CD4-positive, alpha-beta memory T cell (primary cell): Measurements from ENCODE around the gene CCT6A. TPM values are rescaled to one million over a fixed set of nuclear protein-coding genes. Genes with fewer than 3 reads are reported as not detected.
"Not testable (repeated sequence)": the region's sequence is repeated elsewhere in the genome, so short reads cannot be mapped to it uniquely, and the experiment has no call there.

ENCODE experiments used
- CTCF ChIA-PET: fragments of 350-600 bp; sonication (Branson Sonifier 250); formaldehyde crosslinking; loops from one replicate; lab custom pipeline; 2021; ENCODE audit warnings: inconsistent platforms; ENCODE audit not compliant: partially characterized antibody; lab: Charles Lee
- POLR2A ChIA-PET: fragments of 350-600 bp; sonication (Branson Sonifier 250); formaldehyde crosslinking; loops from one replicate; lab custom pipeline; 2021; ENCODE audit not compliant: partially characterized antibody; lab: Charles Lee
- DNase-seq, 5 donors: peaks; one replicate each; pipeline versions ENCODE4 v3.0.0 to v3.0.0-alpha.2; 2020 to 2022; ENCODE audit warnings: mixed read lengths in 1 of 5
- H3K27ac ChIP-seq: one replicate; pipeline ENCODE4 v1.7.0; 2013; ENCODE audit warnings: low read depth, low read length
- H3K27me3 ChIP-seq: 2 replicates; pipeline ENCODE4 v1.7.0; 2013; ENCODE audit warnings: mild to moderate bottlenecking, low read length, moderate library complexity; ENCODE audit not compliant: insufficient read depth
- H3K36me3 ChIP-seq: 2 replicates; pipeline ENCODE4 v1.7.0; 2013; ENCODE audit warnings: mild to moderate bottlenecking, low read length, moderate library complexity; ENCODE audit not compliant: insufficient read depth
- H3K4me1 ChIP-seq: 2 replicates; pipeline ENCODE4 v1.7.0; 2013; ENCODE audit warnings: mild to moderate bottlenecking, low read length, moderate library complexity; ENCODE audit not compliant: insufficient read depth
- H3K4me3 ChIP-seq, 2 donors: one replicate each; pipeline ENCODE4 v1.7.0; 2013; ENCODE audit warnings: low read length in 2 of 2, mild to moderate bottlenecking in 1 of 2
- H3K9me3 ChIP-seq, 2 donors: one replicate each; pipeline ENCODE4 v1.7.0; 2013; ENCODE audit warnings: low read length in 2 of 2, control low read depth in 1 of 2; ENCODE audit not compliant: control insufficient read depth in 1 of 2
- H3K27ac Mint-ChIP-seq, 7 donors: one replicate each; pipeline ENCODE4 v1.8.0; 2020 to 2021; ENCODE audit warnings: mixed read lengths in 7 of 7, mild to moderate bottlenecking in 6 of 7, inconsistent platforms in 3 of 7, moderate library complexity in 3 of 7
- H3K27me3 Mint-ChIP-seq, 2 donors: one replicate each; pipeline ENCODE4 v1.8.0; 2020 to 2021; ENCODE audit warnings: mixed read lengths in 2 of 2
- H3K36me3 Mint-ChIP-seq, 2 donors: one replicate each; pipeline ENCODE4 v1.8.0; 2020 to 2021; ENCODE audit warnings: mixed read lengths in 2 of 2, inconsistent platforms in 1 of 2, mild to moderate bottlenecking in 1 of 2
- H3K4me1 Mint-ChIP-seq, 4 donors: one replicate each; pipeline ENCODE4 v1.8.0; 2020 to 2021; ENCODE audit warnings: mixed read lengths in 4 of 4, mild to moderate bottlenecking in 1 of 4
- H3K4me3 Mint-ChIP-seq, 8 donors: one replicate each; pipeline ENCODE4 v1.8.0; 2020 to 2021; ENCODE audit warnings: mixed read lengths in 8 of 8, mild to moderate bottlenecking in 7 of 8, moderate library complexity in 6 of 8, inconsistent platforms in 3 of 8
- H3K9me3 Mint-ChIP-seq, 8 donors: one replicate each; pipeline ENCODE4 v1.8.0; 2020 to 2021; ENCODE audit warnings: mixed read lengths in 8 of 8, mild to moderate bottlenecking in 5 of 8, inconsistent platforms in 3 of 8, moderate library complexity in 1 of 8
- intact Hi-C: fragments of 100-400 bp; cut with micrococcal nuclease; formaldehyde crosslinking; loops from one replicate; pipeline ENCODE4 v1.15.1; 2023
- polyA plus RNA-seq, 2 donors: library from polyadenylated mRNA; unstranded; fragments of 300-500 nt; fragmentation: Illumina TruSeq; gene quantifications; one replicate each; pipeline ENCODE4 v1.2.3, GENCODE V29; 2021
- total RNA-seq, 2 experiments: library from RNA; stranded (reverse); gene quantifications; one replicate each; pipeline ENCODE4 v1.2.3, GENCODE V29; 2021

The CCT6A gene
- total and polyA plus RNA-seq, 4 experiments from 2014 or later: 72.9 to 113 (median 86.5) TPM

DNA sequence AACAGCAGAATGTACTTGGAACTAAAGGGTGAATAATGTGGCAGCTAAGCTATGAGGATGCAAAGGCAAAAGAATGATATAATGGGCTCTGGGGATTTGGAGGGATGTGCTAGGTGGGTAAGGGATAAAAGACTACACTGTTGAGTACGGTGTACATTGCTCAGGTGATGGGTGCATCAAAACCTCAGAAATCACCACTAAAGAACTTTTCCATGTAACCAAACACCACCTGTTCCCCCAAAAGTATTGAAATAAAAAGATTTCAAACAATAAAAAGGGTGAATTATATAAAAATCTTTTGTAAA, 56.3 kb downstream of the CCT6A start:
- H3K4me1 ChIP-seq: peaks cover 28% of the 10 kb centered on the region
- Mint-ChIP-seq H3K27me3 (peaks cover 0 to 2% of the 10 kb centered on the region in 2 donors), H3K4me1 (peaks cover 16 to 43% (median 27%) of the 10 kb centered on the region in 4 donors), H3K27ac (peak overlapping the region in 3 of 7 donors; percentile 70 to 83 (median 74)), H3K4me3 (peak overlapping the region; percentile 15 to 99 (median 96)), H3K9me3 (peaks cover 0 to 2% (median 0%) of the 10 kb centered on the region in 8 donors), H3K36me3 (peaks cover 5 to 26% of the 10 kb centered on the region in 2 donors)
- no peak overlapping the region for H3K4me3 ChIP-seq
- peaks cover 8% of the 10 kb centered on the region for H3K36me3 ChIP-seq
- H3K27me3 ChIP-seq: no peaks in the 10 kb centered on the region
- H3K9me3 ChIP-seq: no peaks in the 10 kb centered on the region
- no peak overlapping the region for H3K27ac ChIP-seq
- intact Hi-C loops: loop anchor here (1.0 to 5.0 kb wide), 2 partner anchors 143 to 221 kb away; partner anchors contain the start of gene ZNF713
- CTCF ChIA-PET: interaction anchor here (1.0 kb wide), 1 partner anchor 42 kb away, joined by 3 read pairs; no protein-coding TSS in a partner anchor
- DNase-seq: no peak
- POLR2A ChIA-PET: interaction anchor here (1.1 kb wide), 1 partner anchor 56 kb away, joined by 4 read pairs; the partner anchor contains the start of gene CCT6A

DNA sequence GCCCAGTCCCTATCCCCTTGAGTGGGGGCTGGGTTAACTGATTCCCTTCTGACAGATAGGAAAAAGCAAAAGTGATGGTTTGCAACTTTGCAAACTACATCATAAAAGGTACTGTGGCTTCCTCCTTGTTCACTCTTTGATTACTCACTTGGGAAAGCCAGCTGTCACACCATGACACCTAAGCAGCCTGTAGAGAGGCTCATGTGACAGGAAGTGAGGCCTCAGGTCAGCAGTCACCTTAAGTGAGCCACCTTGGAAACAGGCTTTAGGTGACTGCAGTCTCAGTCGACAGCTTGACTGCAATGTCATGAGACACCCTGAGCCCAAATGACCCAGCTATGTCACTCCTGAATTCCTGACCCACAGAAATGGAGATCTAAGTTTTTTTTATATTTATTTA, 59.0 kb downstream of the CCT6A start:
- Histone ChIP-seq H3K4me1 (peaks cover 10% of the 10 kb centered on the region), H3K9me3 (no peaks in the 10 kb centered on the region), H3K36me3 (no peaks in the 10 kb centered on the region), H3K4me3 (no peak overlapping the region), H3K27me3 (no peaks in the 10 kb centered on the region), H3K27ac (no peak overlapping the region)
- Mint-ChIP-seq H3K36me3 (peaks cover 0 to 12% of the 10 kb centered on the region in 2 donors), H3K27me3 (peaks cover 0 to 2% of the 10 kb centered on the region in 2 donors), H3K4me3 (no peak overlapping the region), H3K27ac (no peak overlapping the region), H3K4me1 (peaks cover 10 to 24% (median 17%) of the 10 kb centered on the region in 4 donors), H3K9me3 (peaks cover 0 to 2% (median 0%) of the 10 kb centered on the region in 8 donors)
- CTCF ChIA-PET: no interaction called here
- POLR2A ChIA-PET: interaction anchor here (0.8 kb wide), 1 partner anchor 19 kb away, joined by 3 read pairs; no protein-coding TSS in a partner anchor
- intact Hi-C loops: no loop called here
- DNase-seq: no peak

DNA sequence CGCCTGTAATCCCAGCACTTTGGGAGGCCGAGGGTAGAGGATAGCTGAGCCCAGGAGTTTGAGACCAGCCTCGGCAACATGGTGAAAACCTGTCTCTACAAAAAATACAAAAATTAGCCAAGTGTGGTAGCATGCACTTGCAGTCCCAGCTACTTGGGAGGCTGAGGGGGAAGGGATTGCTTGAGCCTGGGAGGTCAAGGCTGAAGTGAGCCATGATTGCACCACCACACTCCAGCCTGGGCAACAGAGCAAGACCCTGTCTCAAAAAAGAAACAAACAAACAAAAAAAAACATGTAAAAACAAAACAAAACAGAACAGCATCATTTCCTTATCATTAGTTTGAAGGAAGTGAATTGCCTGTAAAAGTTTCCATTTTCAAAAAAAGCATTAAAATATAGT, 60.7 kb downstream of the CCT6A start:
- H3K9me3 Mint-ChIP-seq, CTCF ChIA-PET, H3K36me3 Mint-ChIP-seq, H3K9me3 ChIP-seq, H3K4me3 Mint-ChIP-seq, H3K4me1 Mint-ChIP-seq, H3K27me3 ChIP-seq, intact Hi-C loops, H3K36me3 ChIP-seq, DNase-seq, H3K27ac ChIP-seq, H3K4me1 ChIP-seq, H3K27ac Mint-ChIP-seq, H3K27me3 Mint-ChIP-seq, H3K4me3 ChIP-seq, POLR2A ChIA-PET: not testable (repeated sequence)

Other genes with a start within 250 kb of the CCT6A start
- not detected for gene SEPTIN14, start 189.0 kb upstream of the CCT6A start, total RNA-seq
- not detected for gene SEPTIN14, start 189.0 kb upstream of the CCT6A start, polyA plus RNA-seq
- gene ZNF713, start 164.3 kb upstream of the CCT6A start, total RNA-seq: 1 to 10 TPM; 2.8 to 4.7 TPM
- under 1 TPM; 0.18 to 0.85 TPM for gene ZNF713, start 164.3 kb upstream of the CCT6A start, polyA plus RNA-seq
- 10 to 100 TPM; 11.5 to 13.2 TPM for gene MRPS17, start 99.9 kb upstream of the CCT6A start, total RNA-seq
- 10 to 100 TPM; 15.1 to 17.8 TPM for gene MRPS17, start 99.9 kb upstream of the CCT6A start, polyA plus RNA-seq
- 10 to 100 TPM; 29.0 to 33.3 TPM for gene NIPSNAP2, start 87.2 kb upstream of the CCT6A start, total RNA-seq
- 10 to 100 TPM; 43.0 to 94.3 TPM for gene NIPSNAP2, start 87.2 kb upstream of the CCT6A start, polyA plus RNA-seq
- 1 to 10 TPM; 4.3 to 8.0 TPM for gene PSPH, start 321 bp upstream of the CCT6A start, total RNA-seq
- gene PSPH, start 321 bp upstream of the CCT6A start, polyA plus RNA-seq: 1 to 10 TPM; 2.1 to 4.1 TPM
- gene SUMF2, start 12.5 kb downstream of the CCT6A start, total RNA-seq: 100 to 1,000 TPM; 172 to 177 TPM
- gene SUMF2, start 12.5 kb downstream of the CCT6A start, polyA plus RNA-seq: 100 to 1,000 TPM in 1 of 2 donors, 10 to 100 TPM in 1; 79.9 to 157 TPM
- gene PHKG1, start 41.2 kb downstream of the CCT6A start, total RNA-seq: 1 to 10 TPM; 2.9 to 3.7 TPM
- under 1 TPM in 1 of 2 donors, not detected in 1; 0.53 TPM for gene PHKG1, start 41.2 kb downstream of the CCT6A start, polyA plus RNA-seq
- 100 to 1,000 TPM; 147 to 156 TPM for gene CHCHD2, start 54.7 kb downstream of the CCT6A start, total RNA-seq
- 100 to 1,000 TPM; 504 to 526 TPM for gene CHCHD2, start 54.7 kb downstream of the CCT6A start, polyA plus RNA-seq
- 1 to 10 TPM in 1 of 2 experiments, not detected in 1; 1.2 TPM for gene NUPR2, start 64.7 kb downstream of the CCT6A start, total RNA-seq
- 1 to 10 TPM; 1.3 to 1.5 TPM for gene NUPR2, start 64.7 kb downstream of the CCT6A start, polyA plus RNA-seq